Measurements from ENCODE around the gene PNO1.

DNA sequence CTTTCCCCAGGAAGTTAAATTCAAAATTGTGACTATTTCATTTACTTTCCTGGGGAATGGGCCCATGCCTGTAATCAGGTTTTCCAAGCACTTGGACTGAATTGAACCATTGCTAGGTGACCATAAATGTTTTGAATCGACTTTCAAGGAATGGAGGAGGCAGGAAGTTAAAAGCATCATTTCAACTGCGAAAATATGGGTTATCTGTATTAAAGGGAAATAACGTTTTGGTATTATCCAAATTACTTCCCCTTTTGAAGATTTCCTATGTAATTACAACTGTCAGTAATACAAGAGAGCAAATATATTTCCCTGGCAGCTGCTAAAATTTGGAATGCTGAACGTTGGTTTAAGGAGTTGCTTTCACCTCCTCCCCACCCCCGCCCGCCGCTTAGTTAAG is 19.0 kb downstream of the PNO1 start:
- TF ChIP-seq, protein P1, sequence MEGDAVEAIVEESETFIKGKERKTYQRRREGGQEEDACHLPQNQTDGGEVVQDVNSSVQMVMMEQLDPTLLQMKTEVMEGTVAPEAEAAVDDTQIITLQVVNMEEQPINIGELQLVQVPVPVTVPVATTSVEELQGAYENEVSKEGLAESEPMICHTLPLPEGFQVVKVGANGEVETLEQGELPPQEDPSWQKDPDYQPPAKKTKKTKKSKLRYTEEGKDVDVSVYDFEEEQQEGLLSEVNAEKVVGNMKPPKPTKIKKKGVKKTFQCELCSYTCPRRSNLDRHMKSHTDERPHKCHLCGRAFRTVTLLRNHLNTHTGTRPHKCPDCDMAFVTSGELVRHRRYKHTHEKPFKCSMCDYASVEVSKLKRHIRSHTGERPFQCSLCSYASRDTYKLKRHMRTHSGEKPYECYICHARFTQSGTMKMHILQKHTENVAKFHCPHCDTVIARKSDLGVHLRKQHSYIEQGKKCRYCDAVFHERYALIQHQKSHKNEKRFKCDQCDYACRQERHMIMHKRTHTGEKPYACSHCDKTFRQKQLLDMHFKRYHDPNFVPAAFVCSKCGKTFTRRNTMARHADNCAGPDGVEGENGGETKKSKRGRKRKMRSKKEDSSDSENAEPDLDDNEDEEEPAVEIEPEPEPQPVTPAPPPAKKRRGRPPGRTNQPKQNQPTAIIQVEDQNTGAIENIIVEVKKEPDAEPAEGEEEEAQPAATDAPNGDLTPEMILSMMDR (IDR thresholded peaks at IDR 0.05; ENCODE audit: low read depth, low read length), result no peak
- TF ChIP-seq POLR2A (IDR thresholded peaks at IDR 0.05; ENCODE audit: extremely low read depth, insufficient read length) (no peak), MYC (IDR thresholded peaks at IDR 0.05; ENCODE audit: low read depth, low read length) (no peak)
- TF ChIP-seq, protein P2, sequence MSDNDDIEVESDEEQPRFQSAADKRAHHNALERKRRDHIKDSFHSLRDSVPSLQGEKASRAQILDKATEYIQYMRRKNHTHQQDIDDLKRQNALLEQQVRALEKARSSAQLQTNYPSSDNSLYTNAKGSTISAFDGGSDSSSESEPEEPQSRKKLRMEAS (IDR thresholded peaks at IDR 0.05; ENCODE audit: low read depth, low read length), result no peak

Measured in NB4 (cell line).